GM23338 (cell line): ENCODE data around the gene TSHZ2. TPM values are rescaled to one million over a fixed set of nuclear protein-coding genes. Genes with fewer than 3 reads are reported as not detected.

Experiments used
- ATAC-seq: fragments of 200-7000 bp; cut with Tn5 transposase; 3 replicates; pipeline ENCODE4 v1.9.1; 2020
- DNase-seq: peaks from one replicate; pipeline ENCODE4 v3.0.0-alpha.2; 2015; ENCODE audit warnings: low spot score
- H2AFZ ChIP-seq: fragments of 200-600 bp; sonication (generic); 2 replicates; pipeline ENCODE4 v1.8.0; 2016; ENCODE audit warnings: antibody characterized with exemption, mild to moderate bottlenecking, moderate library complexity
- H3F3A ChIP-seq: fragments of 200-600 bp; sonication (generic); replicated peaks from 2 replicates; pipeline ENCODE4 v1.8.0; 2017; ENCODE audit warnings: antibody characterized with exemption, mixed run types, low read depth
- H3K27ac ChIP-seq: fragments of 200-600 bp; sonication (generic); 2 replicates; pipeline ENCODE4 v1.6.1; 2016; ENCODE audit warnings: low read depth
- H3K27me3 ChIP-seq: fragments of 200-600 bp; sonication (generic); 2 replicates; pipeline ENCODE4 v1.8.0; 2016; ENCODE audit warnings: mild to moderate bottlenecking, mixed run types, moderate library complexity; ENCODE audit not compliant: insufficient read depth
- H3K36me3 ChIP-seq: fragments of 200-600 bp; sonication (generic); 2 replicates; pipeline ENCODE4 v1.8.0; 2016; ENCODE audit warnings: mild to moderate bottlenecking; ENCODE audit not compliant: insufficient read depth
- H3K4me1 ChIP-seq: fragments of 200-600 bp; sonication (generic); 2 replicates; pipeline ENCODE4 v1.8.0; 2016; ENCODE audit warnings: mild to moderate bottlenecking, moderate library complexity; ENCODE audit not compliant: insufficient read depth
- H3K4me2 ChIP-seq: fragments of 200-600 bp; sonication (generic); 2 replicates; pipeline ENCODE4 v1.7.1; 2017; ENCODE audit warnings: mixed run types
- H3K4me3 ChIP-seq: fragments of 200-600 bp; sonication (generic); 2 replicates; pipeline ENCODE4 v1.6.1; 2016; ENCODE audit warnings: mixed run types
- H3K79me2 ChIP-seq: fragments of 200-600 bp; sonication (generic); replicated peaks from 2 replicates; pipeline ENCODE4 v1.8.0; 2017; ENCODE audit warnings: mild to moderate bottlenecking; ENCODE audit not compliant: insufficient read depth
- H3K9me2 ChIP-seq: fragments of 200-600 bp; sonication (generic); 2 replicates; pipeline ENCODE4 v1.8.0; 2017; ENCODE audit not compliant: insufficient read depth
- H4K20me1 ChIP-seq: fragments of 200-600 bp; sonication (generic); replicated peaks from 2 replicates; pipeline ENCODE4 v1.8.0; 2017; ENCODE audit warnings: mild to moderate bottlenecking; ENCODE audit not compliant: insufficient read depth
- H3K27ac Mint-ChIP-seq: 2 replicates; pipeline ENCODE4 v1.8.0; 2020; ENCODE audit warnings: inconsistent platforms, mild to moderate bottlenecking, moderate library complexity, mixed read lengths
- H3K27me3 Mint-ChIP-seq: 3 replicates; pipeline ENCODE4 v1.8.0; 2022; ENCODE audit warnings: low read depth, mild to moderate bottlenecking, moderate library complexity, mixed read lengths, inconsistent platforms; ENCODE audit not compliant: insufficient read depth, poor library complexity
- H3K36me3 Mint-ChIP-seq: 3 replicates; pipeline ENCODE4 v1.8.0; 2021; ENCODE audit warnings: low read depth, mild to moderate bottlenecking, inconsistent platforms, moderate library complexity, mixed read lengths
- H3K4me1 Mint-ChIP-seq: 3 replicates; pipeline ENCODE4 v1.8.0; 2020; ENCODE audit warnings: mild to moderate bottlenecking, inconsistent platforms, mixed read lengths
- H3K4me3 Mint-ChIP-seq: 3 replicates; pipeline ENCODE4 v1.8.0; 2021; ENCODE audit warnings: moderate library complexity, mild to moderate bottlenecking, inconsistent platforms, mixed read lengths
- H3K9me3 Mint-ChIP-seq: 3 replicates; pipeline ENCODE4 v1.8.0; 2020; ENCODE audit warnings: moderate library complexity, mild to moderate bottlenecking, inconsistent platforms, mixed read lengths
- CREB1 ChIP-seq: fragments of 250-450 bp; sonication (Bioruptor Pico); IDR thresholded peaks from 2 replicates; pipeline ENCODE4 v1.5.0; 2020; ENCODE audit warnings: low read depth, mild to moderate bottlenecking, moderate library complexity
- EZH2 ChIP-seq: fragments of 200-600 bp; sonication (generic); IDR thresholded peaks from one replicate; pipeline ENCODE4 v1.8.0; 2017; ENCODE audit warnings: antibody characterized with exemption, mild to moderate bottlenecking, low read depth; ENCODE audit not compliant: unreplicated experiment
- STAT1 ChIP-seq: IDR thresholded peaks from one replicate; pipeline ENCODE4 v1.6.1; 2016; ENCODE audit warnings: antibody characterized with exemption; ENCODE audit not compliant: unreplicated experiment
- ZNF462 ChIP-seq: fragments of 250-450 bp; sonication (Bioruptor Pico); IDR thresholded peaks from 2 replicates; pipeline ENCODE4 v1.5.0; 2020; ENCODE audit warnings: mild to moderate bottlenecking, moderate library complexity
- polyA plus RNA-seq: library from polyadenylated mRNA; unstranded; fragments of >200 nt; fragmentation: Nextera tagmentation; extraction: Ambion mirVana; gene quantifications from 2 replicates; pipeline ENCODE4 v1.2.1, GENCODE V29; 2016
- total RNA-seq: library from RNA; depleted of rRNA; stranded (reverse); fragments of >200 nt; shearing (Covaris generic); gene quantifications from 2 replicates; pipeline ENCODE4 v1.2.3, GENCODE V29; 2014

The TSHZ2 gene
- total and polyA plus RNA-seq, 2 experiments from 2014 or later, result 0.49 to 1.3 TPM

GRCh38 chr20:53390770-53391169, 418.6 kb downstream of the TSHZ2 start (continued):
- TF ChIP-seq EZH2, result no peak
- no peak for TF ChIP-seq STAT1
- TF ChIP-seq ZNF462 (CRISPR knock-in tag), result no peak

- Histone ChIP-seq H2AFZ (no peak overlapping the region), H4K20me1 (no peaks in the 10 kb centered on the region), H3K36me3 (no peaks in the 10 kb centered on the region), H3K27me3 (no peaks in the 10 kb centered on the region), H3K79me2 (no peaks in the 10 kb centered on the region), H3K27ac (no peak overlapping the region), H3F3A (no peaks in the 10 kb centered on the region), H3K4me1 (no peaks in the 10 kb centered on the region), H3K4me2 (no peak overlapping the region), H3K9me2 (peaks cover 13% of the 10 kb centered on the region; the same call in 1 of the 2 replicates), H3K4me3 (no peak overlapping the region)
- Mint-ChIP-seq H3K4me3 (no peak overlapping the region), H3K36me3 (no peaks in the 10 kb centered on the region), H3K4me1 (no peaks in the 10 kb centered on the region), H3K27me3 (no peaks in the 10 kb centered on the region), H3K9me3 (no peaks in the 10 kb centered on the region; the same call in 2 of the 3 replicates), H3K27ac (no peak overlapping the region)
- TF ChIP-seq CREB1 (CRISPR knock-in tag) (no peak), EZH2 (no peak)
- DNase-seq (no peak), ATAC-seq (no peak)
These were observed 422.3 kb downstream of the TSHZ2 start for GRCh38 chr20:53394433-53394832.
